Lower lobe of right lung (tissue), 2 donors: ENCODE measurements around the gene NID2. TPM values are rescaled to one million over a fixed set of nuclear protein-coding genes. Genes with fewer than 3 reads are reported as not detected.

Experiments
- ATAC-seq, 2 donors: fragments of 200-7000 bp; cut with Tn5 transposase; one replicate each; pipeline ENCODE4 v1.9.1; 2020 to 2022; ENCODE audit warnings: mild to moderate bottlenecking in 2 of 2, moderate library complexity in 2 of 2
- DNase-seq: peaks from one replicate; pipeline ENCODE4 v3.0.0-alpha.2; 2020
- H3K27ac ChIP-seq: fragments of 200-600 bp; one replicate; pipeline ENCODE4 v1.8.0; 2022
- H3K27me3 ChIP-seq: fragments of 200-600 bp; one replicate; pipeline ENCODE4 v1.8.0; 2022; ENCODE audit warnings: low read depth
- H3K36me3 ChIP-seq: fragments of 200-600 bp; one replicate; pipeline ENCODE4 v1.8.0; 2022; ENCODE audit warnings: mild to moderate bottlenecking
- H3K4me1 ChIP-seq: fragments of 200-600 bp; one replicate; pipeline ENCODE4 v1.8.0; 2022
- H3K4me3 ChIP-seq: fragments of 200-600 bp; one replicate; pipeline ENCODE4 v1.8.0; 2022; ENCODE audit warnings: mild to moderate bottlenecking
- H3K9me3 ChIP-seq: fragments of 200-600 bp; one replicate; pipeline ENCODE4 v1.8.0; 2022
- intact Hi-C: fragments of 100-400 bp; cut with DNase I; formaldehyde crosslinking; loops from one replicate; pipeline ENCODE4 v1.11.0; 2022
- total RNA-seq: library from RNA; stranded (reverse); fragmentation: NEBNext Ultra II Directional; extraction: Animal tissue kit (Norgen Biotek cat#: 25700); gene quantifications from one replicate; pipeline ENCODE4 v1.2.1, GENCODE V29; 2021
- TF ChIP-seq, protein P1 (sequence below): fragments of 200-600 bp; IDR thresholded peaks from one replicate; pipeline ENCODE4 v1.8.0; 2022; ENCODE audit warnings: antibody characterized with exemption, mild to moderate bottlenecking
- donor health status: DM: no; HTN: yes; CAD: no; lungs with severe emphysema.

NID2 gene
- total RNA-seq, 1 donor from 2014 or later: 14.6 TPM

- no peak for DNase-seq
- H3K9me3 ChIP-seq: no peaks in the 10 kb centered on the region
- H3K4me3 ChIP-seq: no peak overlapping the region
- H3K36me3 ChIP-seq: no peaks in the 10 kb centered on the region
- intact Hi-C loops: no loop called here
- no peaks in the 10 kb centered on the region for H3K27me3 ChIP-seq
- TF ChIP-seq, protein P1, sequence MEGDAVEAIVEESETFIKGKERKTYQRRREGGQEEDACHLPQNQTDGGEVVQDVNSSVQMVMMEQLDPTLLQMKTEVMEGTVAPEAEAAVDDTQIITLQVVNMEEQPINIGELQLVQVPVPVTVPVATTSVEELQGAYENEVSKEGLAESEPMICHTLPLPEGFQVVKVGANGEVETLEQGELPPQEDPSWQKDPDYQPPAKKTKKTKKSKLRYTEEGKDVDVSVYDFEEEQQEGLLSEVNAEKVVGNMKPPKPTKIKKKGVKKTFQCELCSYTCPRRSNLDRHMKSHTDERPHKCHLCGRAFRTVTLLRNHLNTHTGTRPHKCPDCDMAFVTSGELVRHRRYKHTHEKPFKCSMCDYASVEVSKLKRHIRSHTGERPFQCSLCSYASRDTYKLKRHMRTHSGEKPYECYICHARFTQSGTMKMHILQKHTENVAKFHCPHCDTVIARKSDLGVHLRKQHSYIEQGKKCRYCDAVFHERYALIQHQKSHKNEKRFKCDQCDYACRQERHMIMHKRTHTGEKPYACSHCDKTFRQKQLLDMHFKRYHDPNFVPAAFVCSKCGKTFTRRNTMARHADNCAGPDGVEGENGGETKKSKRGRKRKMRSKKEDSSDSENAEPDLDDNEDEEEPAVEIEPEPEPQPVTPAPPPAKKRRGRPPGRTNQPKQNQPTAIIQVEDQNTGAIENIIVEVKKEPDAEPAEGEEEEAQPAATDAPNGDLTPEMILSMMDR: no peak
- no peaks in the 10 kb centered on the region for H3K4me1 ChIP-seq
- no peak for ATAC-seq
- H3K27ac ChIP-seq: no peak overlapping the region
These were observed 96.3 kb downstream of the NID2 start for GRCh38 chr14:51972566-51972965.

DNA sequence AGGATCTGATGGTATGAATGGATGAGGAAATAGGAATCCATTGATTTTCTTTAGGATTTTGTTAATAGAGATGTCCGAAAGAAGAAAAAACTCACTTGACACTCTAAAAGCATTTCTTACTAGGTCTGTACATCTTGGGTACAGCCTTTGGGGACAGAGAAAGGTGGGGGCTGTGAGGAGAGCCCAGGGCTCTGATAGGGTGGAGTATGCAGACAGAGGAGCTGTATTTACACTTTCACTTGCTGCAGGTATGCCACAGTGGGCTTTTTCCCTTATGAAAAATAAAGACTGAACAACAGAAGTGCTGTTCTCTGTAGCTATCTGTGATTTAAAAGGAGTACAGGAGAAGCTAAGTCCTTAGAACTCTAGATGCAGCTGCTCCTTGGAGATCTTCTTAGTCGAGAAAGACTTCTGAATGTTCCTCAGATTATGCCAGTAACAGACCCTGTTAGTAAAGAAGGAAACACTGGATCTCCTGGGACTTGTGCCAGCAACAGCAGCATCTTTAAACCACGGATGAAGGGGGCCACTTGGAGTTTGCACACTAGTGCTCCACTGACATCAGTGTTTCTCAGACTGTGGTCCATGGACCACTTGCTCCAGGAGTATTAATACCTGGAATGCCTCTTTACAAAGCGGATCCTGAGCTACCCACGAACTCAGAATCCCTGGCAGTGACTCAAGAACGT is 98.9 kb downstream of the NID2 start:
- ATAC-seq (no peak), DNase-seq (no peak)

GRCh38 chr14:51967521-51967920 is 101.3 kb downstream of the NID2 start:
- Histone ChIP-seq H3K36me3 (no peaks in the 10 kb centered on the region), H3K27me3 (no peaks in the 10 kb centered on the region), H3K4me3 (no peak overlapping the region), H3K27ac (no peak overlapping the region), H3K9me3 (no peaks in the 10 kb centered on the region), H3K4me1 (no peaks in the 10 kb centered on the region)
- ATAC-seq (no peak), DNase-seq (no peak)
- TF ChIP-seq, protein P1: no peak
- intact Hi-C loops: no loop called here

More for the DNA sequence above, 98.9 kb downstream of the NID2 start:
- Histone ChIP-seq H3K27ac (no peak overlapping the region), H3K4me3 (no peak overlapping the region), H3K36me3 (no peaks in the 10 kb centered on the region), H3K27me3 (no peaks in the 10 kb centered on the region), H3K4me1 (no peaks in the 10 kb centered on the region), H3K9me3 (no peaks in the 10 kb centered on the region)
- intact Hi-C loops: no loop called here
- TF ChIP-seq, protein P1: no peak

DNA sequence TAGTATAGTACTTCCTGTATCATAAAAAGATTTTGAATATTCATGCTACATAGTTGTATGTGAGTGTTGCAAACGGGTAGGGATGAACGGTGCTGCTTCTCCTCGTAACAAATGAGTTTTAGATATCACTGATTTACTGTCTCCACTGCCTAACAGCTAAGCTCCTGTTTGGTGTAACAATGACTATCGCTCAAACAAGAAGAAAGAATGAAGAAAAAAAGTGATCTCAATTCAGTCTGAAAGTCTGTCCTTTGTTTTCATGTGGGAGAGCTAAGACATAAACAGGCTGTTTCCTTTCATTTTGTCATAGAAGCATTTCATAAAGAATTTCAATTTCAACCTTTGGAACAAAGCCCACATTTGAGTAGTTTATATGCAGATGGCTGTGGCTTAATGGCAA is 105.6 kb downstream of the NID2 start:
- Histone ChIP-seq H3K27me3 (no peaks in the 10 kb centered on the region), H3K4me3 (no peak overlapping the region), H3K4me1 (no peaks in the 10 kb centered on the region), H3K27ac (no peak overlapping the region), H3K9me3 (peaks cover 4% of the 10 kb centered on the region), H3K36me3 (no peaks in the 10 kb centered on the region)
- ATAC-seq (no peak), DNase-seq (no peak)
- intact Hi-C loops: no loop called here
- TF ChIP-seq, protein P1: no peak

DNA sequence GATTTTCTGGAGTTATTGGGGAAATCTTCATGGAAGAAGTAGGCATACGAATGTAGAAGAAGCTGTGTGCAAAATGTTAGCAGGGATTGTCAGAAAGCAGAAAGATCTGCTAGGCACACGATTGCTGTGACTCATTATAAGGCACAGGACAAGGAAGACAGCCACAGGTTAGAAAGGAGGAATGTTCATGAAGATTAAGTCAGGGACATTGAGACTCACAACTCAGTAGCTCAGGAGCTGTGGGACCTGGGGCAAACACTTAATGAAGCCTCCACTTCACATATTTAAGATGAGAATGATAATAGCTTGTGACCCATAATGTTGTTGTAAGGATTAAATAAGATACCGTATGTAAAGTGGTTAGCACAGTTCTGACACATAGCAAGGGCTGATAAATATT is 106.1 kb downstream of the NID2 start:
- Histone ChIP-seq H3K4me1 (no peaks in the 10 kb centered on the region), H3K27me3 (no peaks in the 10 kb centered on the region), H3K36me3 (no peaks in the 10 kb centered on the region), H3K9me3 (peaks cover 8% of the 10 kb centered on the region), H3K27ac (no peak overlapping the region), H3K4me3 (no peak overlapping the region)
- TF ChIP-seq, protein P1: no peak
- intact Hi-C loops: no loop called here
- ATAC-seq (no peak), DNase-seq (no peak)
